GM12891 (cell line): ENCODE data around the gene TIPRL.

ENCODE experiments used
- POLR2A ChIP-seq: IDR thresholded peaks from 2 replicates; pipeline ENCODE4 v1.6.1; 2011; ENCODE audit warnings: low read depth, low read length, control low read depth
- POLR2AphosphoS5 ChIP-seq: IDR thresholded peaks from 2 replicates; pipeline ENCODE4 v1.6.1; 2011; ENCODE audit warnings: low read depth, low read length, control low read depth
- SPI1 ChIP-seq: IDR thresholded peaks from 2 replicates; pipeline ENCODE4 v1.6.1; 2011; ENCODE audit warnings: low read depth, low read length, control low read depth
- TAF1 ChIP-seq: IDR thresholded peaks from 2 replicates; pipeline ENCODE4 v1.6.1; 2011; ENCODE audit warnings: low read depth, low read length, control low read depth

DNA sequence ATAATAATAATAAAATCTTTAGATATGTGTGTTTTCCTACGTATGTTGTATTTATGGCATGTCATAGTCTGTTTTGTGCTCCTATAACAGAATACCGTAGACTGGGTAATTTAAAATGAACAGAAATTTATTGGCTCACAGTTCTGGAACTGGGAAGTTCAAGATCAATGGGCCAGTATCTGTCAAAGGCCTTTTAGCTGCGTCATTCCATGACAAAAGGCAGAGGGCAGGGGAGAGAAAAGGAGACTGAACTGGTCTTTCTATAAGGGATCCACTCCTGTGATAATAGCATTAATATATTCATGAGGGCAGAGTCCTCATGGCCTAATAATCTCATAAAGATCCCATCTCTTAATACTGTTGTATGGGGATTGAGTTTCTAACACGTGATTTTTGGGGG, 39.9 kb downstream of the TIPRL start:
- TF ChIP-seq POLR2A = no peak
- no peak for TF ChIP-seq SPI1
- TF ChIP-seq POLR2AphosphoS5 = no peak
- TF ChIP-seq TAF1 = no peak
